Lower leg skin (tissue), 3 donors: ENCODE measurements around the gene BICRAL.

Experiments used
- CTCF ChIP-seq, 3 donors: fragments of 450-650 bp; IDR thresholded peaks; one replicate each; pipeline ENCODE4 v1.5.1; 2016; ENCODE audit warnings: antibody characterized with exemption in 3 of 3, mild to moderate bottlenecking in 3 of 3, moderate library complexity in 2 of 3
- POLR2A ChIP-seq, 2 donors: fragments of 450-650 bp; IDR thresholded peaks; one replicate each; pipeline ENCODE4 v1.6.1; 2016 to 2017; ENCODE audit warnings: antibody characterized with exemption in 2 of 2, mild to moderate bottlenecking in 1 of 2, moderate library complexity in 1 of 2

- no peak for TF ChIP-seq CTCF (IDR thresholded peaks at IDR 0.05)
- no peak for TF ChIP-seq POLR2A (IDR thresholded peaks at IDR 0.05)
Measured at GRCh38 chr6:42909835-42910234, 128.0 kb downstream of the BICRAL start.
